Sigmoid colon (tissue), 4 donors: Measurements from ENCODE around the gene MYO15A.

ENCODE experiments used
- CTCF ChIP-seq, 4 experiments: fragments of 450-650 bp in 3 of 4; fragments of 200-600 bp in 1 of 4; IDR thresholded peaks; one replicate each; pipeline ENCODE4 v1.5.1; 2016 to 2019; ENCODE audit warnings: antibody characterized with exemption in 4 of 4, mild to moderate bottlenecking in 3 of 4, moderate library complexity in 2 of 4
- EP300 ChIP-seq, 4 donors: sonication (generic); formaldehyde crosslinking; IDR thresholded peaks; one replicate each; pipeline ENCODE4 v1.6.1; 2017; ENCODE audit warnings: antibody characterized with exemption in 4 of 4
- POLR2A ChIP-seq, 2 donors: fragments of 450-650 bp; IDR thresholded peaks; one replicate each; pipeline ENCODE4 v1.6.1; 2016; ENCODE audit warnings: antibody characterized with exemption in 2 of 2, mild to moderate bottlenecking in 2 of 2, moderate library complexity in 2 of 2

DNA sequence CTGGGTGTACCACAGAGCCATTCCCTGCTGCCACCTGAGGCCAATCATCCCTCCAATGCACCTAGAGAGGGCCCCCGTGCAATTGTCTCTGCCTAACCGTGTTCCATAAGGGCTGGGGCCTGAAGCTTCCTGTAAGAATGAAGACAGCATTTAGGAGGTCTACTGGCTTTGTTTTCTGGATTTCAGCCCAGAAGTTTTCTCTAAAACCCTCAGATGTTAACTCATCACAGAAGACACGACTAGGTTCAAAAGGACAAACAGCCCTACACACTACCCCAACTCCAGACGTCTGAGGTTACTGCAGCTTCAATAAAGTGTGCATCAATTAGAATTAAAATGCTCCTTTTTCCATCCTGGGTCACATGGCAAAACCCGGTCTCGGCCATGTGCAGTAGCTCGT is 31.6 kb upstream of the MYO15A start:
- TF ChIP-seq EP300 (IDR thresholded peaks at IDR 0.05): no peak
- no peak for TF ChIP-seq CTCF (IDR thresholded peaks at IDR 0.05)
- no peak for TF ChIP-seq POLR2A (IDR thresholded peaks at IDR 0.05)
